Measurements from ENCODE around the gene DDIT3.
"Not testable (repeated sequence)": the region's sequence is repeated elsewhere in the genome, so short reads cannot be mapped to it uniquely, and the experiment has no call there.

DNA sequence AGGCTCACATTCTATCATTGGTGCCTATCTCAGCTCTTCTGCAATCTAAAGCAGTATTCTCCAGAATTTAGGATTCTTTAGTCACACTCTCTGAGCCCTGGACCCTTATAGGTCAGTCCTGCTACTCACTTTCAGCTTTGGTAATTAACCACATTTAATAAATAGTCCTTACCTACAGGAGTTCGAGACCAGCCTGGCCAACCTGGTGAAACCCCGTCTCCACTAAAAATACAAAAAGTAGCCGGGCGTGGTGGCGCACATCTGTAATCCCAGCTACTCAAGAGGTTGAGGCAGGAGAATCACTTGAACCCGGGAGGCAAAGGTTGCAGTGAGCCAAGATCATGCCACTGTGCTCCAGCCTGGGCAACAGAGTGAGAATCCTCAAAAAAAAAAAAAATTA, 6.6 kb downstream of the DDIT3 start:
- not testable (repeated sequence) for TF ChIP-seq EZH2 (IDR thresholded peaks at IDR 0.05); POLR2AphosphoS5 (IDR thresholded peaks at IDR 0.05; ENCODE audit: borderline replicate concordance, low read depth, low read length); FOXP2 (optimal IDR thresholded peaks at IDR 0.05; ENCODE audit: control extremely low read depth, extremely low read length, insufficient read depth)
